ENCODE data around the gene CCDC30.

GRCh38 chr1:42430286-42431135, 32.6 kb upstream of the CCDC30 start:
- TF ChIP-seq CTCF (IDR thresholded peaks at IDR 0.05 in 8 of 11, conservative IDR thresholded peaks at IDR 0.05 in 3 of 11) (no peak), POLR2AphosphoS5 (IDR thresholded peaks at IDR 0.05) (no peak), POLR2A (IDR thresholded peaks at IDR 0.05) (no peak)
